A549 (cell line): ENCODE results near the gene TNRC6C. TPM values are rescaled to one million over a fixed set of nuclear protein-coding genes. Genes with fewer than 3 reads are reported as not detected.

Experiments used
- ATAC-seq, 2 experiments: fragments of 200-7000 bp in 1 of 2; fragments of >200 bp in 1 of 2; cut with Nextera tagmentation in 1 of 2; cut with Tn5 transposase in 1 of 2; 3 replicates each; pipeline versions ENCODE4 v1.8.0 to v1.9.1; 2018 to 2020; ENCODE audit warnings: mild to moderate bottlenecking in 1 of 2, moderate library complexity in 1 of 2
- CTCF ChIA-PET: fragments of 300-600 bp; sonication (Branson Sonifier 250); formaldehyde crosslinking; extraction: SDS; loops from one replicate; lab custom pipeline; 2021; ENCODE audit warnings: antibody characterized with exemption, inconsistent platforms; lab: Yijun Ruan, JAX
- POLR2A ChIA-PET: fragments of 350-600 bp; formaldehyde crosslinking; extraction: SDS; loops from one replicate; lab custom pipeline; 2021; ENCODE audit warnings: antibody characterized with exemption, inconsistent platforms; lab: Yijun Ruan, JAX
- DNase-seq, 2 experiments: peaks; one replicate each; pipeline versions ENCODE4 v3.0.0 to v3.0.0-alpha.2; 2011 to 2016; ENCODE audit warnings: low read depth in 1 of 2, low spot score in 1 of 2
- FAIRE-seq: peaks from 2 replicates; lab custom pipeline; 2011; peaks lifted over from hg19 to GRCh38; lab: Jason Lieb, UNC
- H3K27ac ChIP-seq, 2 experiments: fragments of >200 bp; sonication (Bioruptor Twin); formaldehyde crosslinking; 3 replicates each; pipeline ENCODE4 v1.5.1; 2016 to 2017
- H3K4me1 ChIP-seq: fragments of >200 bp; sonication (Bioruptor Twin); formaldehyde crosslinking; 3 replicates; pipeline ENCODE4 v1.6.1; 2016
- H3K4me2 ChIP-seq: fragments of >200 bp; sonication (Bioruptor Twin); formaldehyde crosslinking; 3 replicates; pipeline ENCODE4 v1.6.1; 2016
- H3K4me3 ChIP-seq: fragments of >200 bp; sonication (Bioruptor Twin); formaldehyde crosslinking; 3 replicates; pipeline ENCODE4 v1.5.1; 2016
- H3K9me3 ChIP-seq: fragments of >200 bp; sonication (Bioruptor Twin); formaldehyde crosslinking; 3 replicates; pipeline ENCODE4 v1.6.1; 2016
- E2F6 ChIP-seq: IDR thresholded peaks from 2 replicates; pipeline ENCODE4 v1.6.1; 2012; ENCODE audit warnings: low read depth, borderline replicate concordance
- EHMT2 ChIP-seq: fragments of 200-600 bp; sonication (generic); IDR thresholded peaks from 2 replicates; pipeline ENCODE4 v1.6.1; 2016; ENCODE audit warnings: antibody characterized with exemption, low read depth, mild to moderate bottlenecking, moderate library complexity
- FOXS1 ChIP-seq: fragments of 250-450 bp; sonication (Bioruptor Pico); IDR thresholded peaks from 2 replicates; pipeline ENCODE4 v1.5.0; 2020; ENCODE audit warnings: mild to moderate bottlenecking, moderate library complexity
- GATA3 ChIP-seq: IDR thresholded peaks from 2 replicates; pipeline ENCODE4 v1.6.1; 2012; ENCODE audit warnings: borderline replicate concordance
- HOXB13 ChIP-seq: fragments of 250-450 bp; sonication (Bioruptor Pico); IDR thresholded peaks from 2 replicates; pipeline ENCODE4 v1.5.0; 2020; ENCODE audit warnings: low read depth, mild to moderate bottlenecking, moderate library complexity
- HOXB5 ChIP-seq: fragments of 250-450 bp; sonication (Bioruptor Pico); IDR thresholded peaks from 2 replicates; pipeline ENCODE4 v1.5.0; 2020; ENCODE audit warnings: mild to moderate bottlenecking, moderate library complexity
- JUNB ChIP-seq: fragments of >200 bp; sonication (Bioruptor Twin); formaldehyde crosslinking; IDR thresholded peaks from 2 replicates; pipeline ENCODE4 v1.6.1; 2016
- KDM1A ChIP-seq: fragments of 200-600 bp; sonication (generic); IDR thresholded peaks from 2 replicates; pipeline ENCODE4 v1.6.1; 2016; ENCODE audit warnings: low read depth, mild to moderate bottlenecking
- MYC ChIP-seq: IDR thresholded peaks from 2 replicates; pipeline ENCODE4 v1.6.1; 2012; ENCODE audit warnings: mild to moderate bottlenecking, inconsistent platforms, low read length, improper control_type of control experiment, borderline replicate concordance
- NPAS2 ChIP-seq: fragments of 250-450 bp; sonication (Bioruptor Pico); IDR thresholded peaks from 2 replicates; pipeline ENCODE4 v1.8.0; 2022; ENCODE audit warnings: mild to moderate bottlenecking, moderate library complexity, borderline replicate concordance
- PHF8 ChIP-seq: fragments of 200-600 bp; sonication (generic); IDR thresholded peaks from 2 replicates; pipeline ENCODE4 v1.6.1; 2016; ENCODE audit warnings: low read depth, mild to moderate bottlenecking, antibody characterized with exemption, moderate library complexity, borderline replicate concordance
- POLR2A ChIP-seq: IDR thresholded peaks from 2 replicates; pipeline ENCODE4 v1.6.1; 2012; ENCODE audit warnings: mild to moderate bottlenecking, low read length
- POLR2AphosphoS2 ChIP-seq: conservative IDR thresholded peaks from 2 replicates; pipeline ENCODE4 v1.6.1; 2012; ENCODE audit warnings: low read length, improper control_type of control experiment, inconsistent platforms
- REST ChIP-seq: fragments of 200-600 bp; sonication (generic); IDR thresholded peaks from 2 replicates; pipeline ENCODE4 v1.6.1; 2016; ENCODE audit warnings: antibody characterized with exemption, mild to moderate bottlenecking, moderate library complexity
- SMC3 ChIP-seq: fragments of >200 bp; sonication (Bioruptor Twin); formaldehyde crosslinking; IDR thresholded peaks from 3 replicates; pipeline ENCODE4 v1.6.1; 2018; ENCODE audit warnings: inconsistent platforms
- TP53 ChIP-seq: fragments of 250-450 bp; sonication (Bioruptor Pico); IDR thresholded peaks from 2 replicates; pipeline ENCODE4 v1.5.0; 2021; ENCODE audit warnings: mild to moderate bottlenecking, moderate library complexity
- ZC3H11A ChIP-seq: fragments of 450-650 bp; IDR thresholded peaks from 2 replicates; pipeline ENCODE4 v1.6.1; 2014; ENCODE audit warnings: antibody characterized with exemption, mild to moderate bottlenecking
- ZFP36 ChIP-seq: fragments of 450-650 bp; IDR thresholded peaks from 2 replicates; pipeline ENCODE4 v1.6.1; 2014; ENCODE audit warnings: borderline replicate concordance; ENCODE audit not compliant: partially characterized antibody
- ZNF302 ChIP-seq: fragments of 250-450 bp; sonication (Bioruptor Pico); IDR thresholded peaks from 2 replicates; pipeline ENCODE4 v1.9.0; 2021; ENCODE audit warnings: inconsistent platforms, mild to moderate bottlenecking, moderate library complexity
- WGBS: methylation state at CpG from one replicate; pipeline ENCODE4 v1.1.6; 2017; ENCODE audit errors: missing lambda C conversion rate; 5-methylcytosine and 5-hydroxymethylcytosine counted together
- polyA plus RNA-seq, 4 experiments: library from polyadenylated mRNA; depleted of rRNA in 3 of 4; stranded (reverse); fragments of >200 nt; fragmentation: RNase III in 1 of 4; extraction: RNeasy Plus Mini Kit Qiagen cat#74134 plus additional on column Dnase treatment in 1 of 4; gene quantifications; 2 replicates in 3 of 4; 3 replicates in 1 of 4; pipeline ENCODE4 v1.2.3, GENCODE V29; 2011 to 2017
- TF ChIP-seq, protein P1 (sequence below): IDR thresholded peaks from 2 replicates; pipeline ENCODE4 v1.6.1; 2012
- TF ChIP-seq, protein P2 (sequence below): fragments of 250-450 bp; sonication (Bioruptor Pico); IDR thresholded peaks from 2 replicates; pipeline ENCODE4 v1.5.0; 2021; ENCODE audit warnings: mild to moderate bottlenecking, moderate library complexity, borderline replicate concordance
- TF ChIP-seq, protein P3 (sequence below): fragments of >200 bp; sonication (Bioruptor Twin); formaldehyde crosslinking; IDR thresholded peaks from 3 replicates; pipeline ENCODE4 v1.6.1; 2016
- TF ChIP-seq, protein P4 (sequence below): IDR thresholded peaks from 2 replicates; pipeline ENCODE4 v1.6.1; 2012

TNRC6C gene
- polyA plus RNA-seq, 2 of the 4 experiments (the other 2 are of a cell fraction): 1.3 to 1.9 TPM

DNA sequence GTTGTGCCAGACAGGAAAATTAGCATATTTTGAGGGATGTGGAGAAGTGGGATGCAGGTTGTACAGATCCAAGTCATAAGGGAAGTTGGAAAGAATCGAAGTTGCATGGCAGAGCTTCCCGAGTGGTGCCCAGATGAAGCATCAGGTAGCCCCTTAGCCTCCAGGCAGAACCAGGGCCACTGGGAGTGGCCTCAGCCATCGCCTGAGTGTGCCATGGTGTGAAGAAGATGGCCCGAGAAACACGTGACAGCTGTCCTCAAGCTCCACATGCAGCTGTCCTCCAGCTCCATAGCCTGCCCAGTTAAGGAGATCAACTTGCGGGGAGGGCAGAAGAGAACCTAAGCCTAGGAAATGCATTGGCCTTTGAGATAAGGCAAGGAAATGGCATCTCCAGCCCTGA lies 136.5 kb downstream of the TNRC6C start (continued):
- no peak for TF ChIP-seq TP53 (CRISPR knock-in tag)

GRCh38 chr17:78096093-78096492 lies 137.6 kb downstream of the TNRC6C start:
- H3K4me2 ChIP-seq: no peak overlapping the region
- TF ChIP-seq POLR2A (no peak), ZFP36 (no peak), REST (no peak), HOXB5 (no peak), TP53 (CRISPR knock-in tag) (no peak), GATA3 (no peak), HOXB13 (CRISPR knock-in tag) (no peak), SMC3 (no peak), KDM1A (no peak), ZC3H11A (no peak), E2F6 (no peak), JUNB (no peak)
- TF ChIP-seq, protein P1, sequence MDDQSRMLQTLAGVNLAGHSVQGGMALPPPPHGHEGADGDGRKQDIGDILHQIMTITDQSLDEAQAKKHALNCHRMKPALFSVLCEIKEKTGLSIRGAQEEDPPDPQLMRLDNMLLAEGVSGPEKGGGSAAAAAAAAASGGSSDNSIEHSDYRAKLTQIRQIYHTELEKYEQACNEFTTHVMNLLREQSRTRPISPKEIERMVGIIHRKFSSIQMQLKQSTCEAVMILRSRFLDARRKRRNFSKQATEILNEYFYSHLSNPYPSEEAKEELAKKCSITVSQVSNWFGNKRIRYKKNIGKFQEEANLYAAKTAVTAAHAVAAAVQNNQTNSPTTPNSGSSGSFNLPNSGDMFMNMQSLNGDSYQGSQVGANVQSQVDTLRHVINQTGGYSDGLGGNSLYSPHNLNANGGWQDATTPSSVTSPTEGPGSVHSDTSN: no peak
- TF ChIP-seq, protein P2, sequence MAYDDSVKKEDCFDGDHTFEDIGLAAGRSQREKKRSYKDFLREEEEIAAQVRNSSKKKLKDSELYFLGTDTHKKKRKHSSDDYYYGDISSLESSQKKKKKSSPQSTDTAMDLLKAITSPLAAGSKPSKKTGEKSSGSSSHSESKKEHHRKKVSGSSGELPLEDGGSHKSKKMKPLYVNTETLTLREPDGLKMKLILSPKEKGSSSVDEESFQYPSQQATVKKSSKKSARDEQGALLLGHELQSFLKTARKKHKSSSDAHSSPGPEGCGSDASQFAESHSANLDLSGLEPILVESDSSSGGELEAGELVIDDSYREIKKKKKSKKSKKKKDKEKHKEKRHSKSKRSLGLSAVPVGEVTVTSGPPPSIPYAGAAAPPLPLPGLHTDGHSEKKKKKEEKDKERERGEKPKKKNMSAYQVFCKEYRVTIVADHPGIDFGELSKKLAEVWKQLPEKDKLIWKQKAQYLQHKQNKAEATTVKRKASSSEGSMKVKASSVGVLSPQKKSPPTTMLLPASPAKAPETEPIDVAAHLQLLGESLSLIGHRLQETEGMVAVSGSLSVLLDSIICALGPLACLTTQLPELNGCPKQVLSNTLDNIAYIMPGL: no peak
- no peaks in the 10 kb centered on the region for H3K4me1 ChIP-seq
- ATAC-seq (no peak; a peak in 1 of 6 replicates), DNase-seq (no peak), FAIRE-seq (no peak)
- H3K9me3 ChIP-seq: 0 out of 3 replicates have a peak, but pooled peaks cover under 1% of the 10 kb centered on the region
- WGBS: 80% methylated on average over 9 of the region's 9 CpGs
- CTCF ChIA-PET: interaction anchor here (0.8 to 12.3 kb wide), 8 partner anchors 8 to 155 kb away, joined by 3 to 99 read pairs (median 8); no protein-coding TSS in a partner anchor
- H3K4me3 ChIP-seq: no peak overlapping the region
- H3K27ac ChIP-seq: no peak overlapping the region
- POLR2A ChIA-PET: no interaction called here

DNA sequence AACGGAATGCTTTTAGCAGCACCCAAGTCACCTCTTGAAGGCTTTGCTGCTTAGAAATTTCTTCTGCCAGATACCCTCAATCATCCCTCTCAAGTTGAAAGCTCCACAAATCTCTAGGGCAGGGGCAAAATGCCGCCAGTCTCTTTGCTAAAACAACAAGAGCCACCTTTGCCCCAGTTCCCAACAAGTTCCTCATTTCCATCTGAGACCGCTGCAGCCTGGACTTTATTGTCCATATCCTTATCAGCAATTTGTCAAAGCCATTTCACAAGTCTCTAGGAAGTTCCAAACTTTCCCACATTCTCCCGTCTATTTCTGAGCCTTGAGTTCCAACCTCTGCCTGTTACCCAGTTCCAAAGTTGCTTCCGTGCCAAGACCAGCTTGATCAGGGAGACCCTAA lies 142.6 kb downstream of the TNRC6C start:
- Histone ChIP-seq H3K4me1 (no peaks in the 10 kb centered on the region), H3K4me2 (no peak overlapping the region), H3K9me3 (0 out of 3 replicates have a peak, but pooled peaks cover 3% of the 10 kb centered on the region), H3K27ac (no peak overlapping the region), H3K4me3 (no peak overlapping the region)
- WGBS: 94% methylated on average over 5 of the region's 5 CpGs
- ATAC-seq (no peak), DNase-seq (no peak), FAIRE-seq (no peak)
- TF ChIP-seq, protein P3, sequence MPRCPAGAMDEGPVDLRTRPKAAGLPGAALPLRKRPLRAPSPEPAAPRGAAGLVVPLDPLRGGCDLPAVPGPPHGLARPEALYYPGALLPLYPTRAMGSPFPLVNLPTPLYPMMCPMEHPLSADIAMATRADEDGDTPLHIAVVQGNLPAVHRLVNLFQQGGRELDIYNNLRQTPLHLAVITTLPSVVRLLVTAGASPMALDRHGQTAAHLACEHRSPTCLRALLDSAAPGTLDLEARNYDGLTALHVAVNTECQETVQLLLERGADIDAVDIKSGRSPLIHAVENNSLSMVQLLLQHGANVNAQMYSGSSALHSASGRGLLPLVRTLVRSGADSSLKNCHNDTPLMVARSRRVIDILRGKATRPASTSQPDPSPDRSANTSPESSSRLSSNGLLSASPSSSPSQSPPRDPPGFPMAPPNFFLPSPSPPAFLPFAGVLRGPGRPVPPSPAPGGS: no peak
- TF ChIP-seq MYC (no peak), NPAS2 (CRISPR knock-in tag) (no peak), FOXS1 (CRISPR knock-in tag) (no peak), SMC3 (no peak), ZNF302 (no peak), PHF8 (no peak), GATA3 (no peak), POLR2AphosphoS2 (no peak), EHMT2 (no peak)
- TF ChIP-seq, protein P4, sequence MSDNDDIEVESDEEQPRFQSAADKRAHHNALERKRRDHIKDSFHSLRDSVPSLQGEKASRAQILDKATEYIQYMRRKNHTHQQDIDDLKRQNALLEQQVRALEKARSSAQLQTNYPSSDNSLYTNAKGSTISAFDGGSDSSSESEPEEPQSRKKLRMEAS: no peak
- ChIA-PET CTCF (interaction anchor here (11.4 to 12.3 kb wide), 2 partner anchors 9 to 17 kb away, joined by 83 to 99 read pairs; no protein-coding TSS in a partner anchor), POLR2A (no interaction called here)
